ENCODE measurements around the gene DRGX. TPM values are rescaled to one million over a fixed set of nuclear protein-coding genes. Genes with fewer than 3 reads are reported as not detected.

Gene DRGX
- total RNA-seq, 5 donors from 2014 or later (not counting 1 experiment from before 2014, with no cell fraction given): not detected

GRCh38 chr10:49400365-49400764, 4.5 kb upstream of the DRGX start:
- H3K4me3 ChIP-seq (ENCODE audit: control insufficient read depth in 1 of 2, extremely low read depth in 1 of 2, low read length in 1 of 2): no peak overlapping the region
- Mint-ChIP-seq H3K27me3 (peaks cover 71% of the 10 kb centered on the region in 2 donors), H3K4me1 (peaks cover 9 to 19% (median 16%) of the 10 kb centered on the region in 3 donors), H3K36me3 (no peaks in the 10 kb centered on the region), H3K27ac (no peak overlapping the region), H3K9me3 (no peaks in the 10 kb centered on the region), H3K4me3 (no peak overlapping the region)
- H3K27ac ChIP-seq (ENCODE audit: low read length): no peak overlapping the region
- H3K4me1 ChIP-seq (ENCODE audit: control insufficient read depth in 1 of 2, extremely low read depth in 1 of 2, insufficient read depth in 2 of 2, low read length in 2 of 2): peaks cover 0 to 20% of the 10 kb centered on the region in 2 experiments
- H3K36me3 ChIP-seq (ENCODE audit: control insufficient read depth in 2 of 2, extremely low read depth in 1 of 2, insufficient read depth in 1 of 2, low read length in 1 of 2): no peaks in the 10 kb centered on the region
- ChIA-PET POLR2A (no interaction called here), CTCF (interaction anchor here in 1 of 2 donors (0.7 kb wide), 1 partner anchor 522 kb away, joined by 6 read pairs; no protein-coding TSS in a partner anchor)
- no peaks in the 10 kb centered on the region for H3K9me3 ChIP-seq
- no peak for DNase-seq
- no peak for ATAC-seq (replicated peaks in 1 of 4)
- peaks cover 19 to 59% of the 10 kb centered on the region in 2 experiments for H3K27me3 ChIP-seq (replicated peaks in 1 of 2; ENCODE audit: control insufficient read depth in 2 of 2, extremely low read depth in 1 of 2, insufficient read depth in 2 of 2, low read length in 1 of 2)
- WGBS (ENCODE audit: insufficient coverage): 43% methylated on average over 1 of the region's 2 CpGs

GRCh38 chr10:49398986-49399385, 3.1 kb upstream of the DRGX start:
- Histone ChIP-seq H3K4me1 (ENCODE audit: control insufficient read depth in 1 of 2, extremely low read depth in 1 of 2, insufficient read depth in 2 of 2, low read length in 2 of 2) (peaks cover 0 to 21% of the 10 kb centered on the region in 2 experiments), H3K36me3 (ENCODE audit: control insufficient read depth in 2 of 2, extremely low read depth in 1 of 2, insufficient read depth in 1 of 2, low read length in 1 of 2) (no peaks in the 10 kb centered on the region), H3K4me3 (ENCODE audit: control insufficient read depth in 1 of 2, extremely low read depth in 1 of 2, low read length in 1 of 2) (no peak overlapping the region), H3K9me3 (no peaks in the 10 kb centered on the region), H3K27ac (ENCODE audit: low read length) (no peak overlapping the region), H3K27me3 (replicated peaks in 1 of 2; ENCODE audit: control insufficient read depth in 2 of 2, extremely low read depth in 1 of 2, insufficient read depth in 2 of 2, low read length in 1 of 2) (peaks cover 20 to 59% of the 10 kb centered on the region in 2 experiments)
- no peaks in the 10 kb centered on the region for H3K36me3 Mint-ChIP-seq
- no peak overlapping the region for H3K27ac Mint-ChIP-seq
- no CpG with 5 or more reads among the region's 9 CpGs for WGBS (ENCODE audit: insufficient coverage)
- H3K4me1 Mint-ChIP-seq: peaks cover 9 to 22% (median 16%) of the 10 kb centered on the region in 3 donors
- peak overlapping the region in 1 of 3 donors; percentile 47 for H3K4me3 Mint-ChIP-seq
- H3K27me3 Mint-ChIP-seq: peaks cover 68 to 70% of the 10 kb centered on the region in 2 donors
- H3K9me3 Mint-ChIP-seq: no peaks in the 10 kb centered on the region
- ATAC-seq (replicated peaks in 1 of 4): no peak
- ChIA-PET CTCF (no interaction called here), POLR2A (no interaction called here)
- DNase-seq: no peak

GRCh38 chr10:49398000-49398861, 2.3 kb upstream of the DRGX start:
- WGBS (ENCODE audit: insufficient coverage): 2% methylated on average over 54 of the region's 72 CpGs
- Histone ChIP-seq H3K4me3 (ENCODE audit: control insufficient read depth in 1 of 2, extremely low read depth in 1 of 2, low read length in 1 of 2) (no peak overlapping the region), H3K36me3 (ENCODE audit: control insufficient read depth in 2 of 2, extremely low read depth in 1 of 2, insufficient read depth in 1 of 2, low read length in 1 of 2) (no peaks in the 10 kb centered on the region), H3K4me1 (ENCODE audit: control insufficient read depth in 1 of 2, extremely low read depth in 1 of 2, insufficient read depth in 2 of 2, low read length in 2 of 2) (peaks cover 0 to 21% of the 10 kb centered on the region in 2 experiments), H3K27ac (ENCODE audit: low read length) (no peak overlapping the region), H3K27me3 (replicated peaks in 1 of 2; ENCODE audit: control insufficient read depth in 2 of 2, extremely low read depth in 1 of 2, insufficient read depth in 2 of 2, low read length in 1 of 2) (peaks cover 25 to 62% of the 10 kb centered on the region in 2 experiments), H3K9me3 (no peaks in the 10 kb centered on the region)
- Mint-ChIP-seq H3K36me3 (no peaks in the 10 kb centered on the region), H3K27me3 (peaks cover 70% of the 10 kb centered on the region in 2 donors), H3K4me3 (peak overlapping the region in 1 of 3 donors; percentile 47), H3K4me1 (peaks cover 9 to 22% (median 16%) of the 10 kb centered on the region in 3 donors), H3K9me3 (no peaks in the 10 kb centered on the region), H3K27ac (no peak overlapping the region)
- peak in 28 of 35 experiments; percentile 5 to 64 (median 41) for DNase-seq
- ChIA-PET CTCF (no interaction called here), POLR2A (no interaction called here)
- ATAC-seq (replicated peaks in 1 of 4): peak; percentile 72 to 85 (median 79)

- Mint-ChIP-seq H3K27ac (no peak overlapping the region), H3K4me3 (peak overlapping the region in 1 of 3 donors; percentile 30), H3K27me3 (peaks cover 68 to 70% of the 10 kb centered on the region in 2 donors), H3K9me3 (no peaks in the 10 kb centered on the region), H3K36me3 (no peaks in the 10 kb centered on the region), H3K4me1 (peaks cover 9 to 22% (median 16%) of the 10 kb centered on the region in 3 donors)
- Histone ChIP-seq H3K4me3 (ENCODE audit: control insufficient read depth in 1 of 2, extremely low read depth in 1 of 2, low read length in 1 of 2) (peak overlapping the region in 1 of 2 donors; percentile 18), H3K27me3 (replicated peaks in 1 of 2; ENCODE audit: control insufficient read depth in 2 of 2, extremely low read depth in 1 of 2, insufficient read depth in 2 of 2, low read length in 1 of 2) (peaks cover 25 to 58% of the 10 kb centered on the region in 2 experiments), H3K4me1 (ENCODE audit: control insufficient read depth in 1 of 2, extremely low read depth in 1 of 2, insufficient read depth in 2 of 2, low read length in 2 of 2) (peaks cover 0 to 21% of the 10 kb centered on the region in 2 experiments), H3K9me3 (no peaks in the 10 kb centered on the region), H3K27ac (ENCODE audit: low read length) (no peak overlapping the region), H3K36me3 (ENCODE audit: control insufficient read depth in 2 of 2, extremely low read depth in 1 of 2, insufficient read depth in 1 of 2, low read length in 1 of 2) (no peaks in the 10 kb centered on the region)
- CTCF ChIA-PET: no interaction called here
- ATAC-seq (replicated peaks in 1 of 4): peak in 2 of 4 experiments; percentile 20 to 34
- POLR2A ChIA-PET: no interaction called here
- no peak for DNase-seq
- 11% methylated on average over 60 of the region's 61 CpGs for WGBS (ENCODE audit: insufficient coverage)
Measured at GRCh38 chr10:49397036-49397999, 1.4 kb upstream of the DRGX start.

- no peak overlapping the region for H3K27ac Mint-ChIP-seq
- H3K36me3 ChIP-seq (ENCODE audit: control insufficient read depth in 2 of 2, extremely low read depth in 1 of 2, insufficient read depth in 1 of 2, low read length in 1 of 2): no peaks in the 10 kb centered on the region
- no peaks in the 10 kb centered on the region for H3K9me3 ChIP-seq
- DNase-seq: no peak
- peaks cover 27 to 60% of the 10 kb centered on the region in 2 experiments for H3K27me3 ChIP-seq (replicated peaks in 1 of 2; ENCODE audit: control insufficient read depth in 2 of 2, extremely low read depth in 1 of 2, insufficient read depth in 2 of 2, low read length in 1 of 2)
- 13% methylated on average over 4 of the region's 8 CpGs for WGBS (ENCODE audit: insufficient coverage)
- H3K4me3 Mint-ChIP-seq: peak overlapping the region in 1 of 3 donors; percentile 30
- no peaks in the 10 kb centered on the region for H3K9me3 Mint-ChIP-seq
- H3K4me3 ChIP-seq (ENCODE audit: control insufficient read depth in 1 of 2, extremely low read depth in 1 of 2, low read length in 1 of 2): no peak overlapping the region
- H3K4me1 ChIP-seq (ENCODE audit: control insufficient read depth in 1 of 2, extremely low read depth in 1 of 2, insufficient read depth in 2 of 2, low read length in 2 of 2): peaks cover 0 to 21% of the 10 kb centered on the region in 2 experiments
- H3K27me3 Mint-ChIP-seq: peaks cover 69 to 77% of the 10 kb centered on the region in 2 donors
- no peak for ATAC-seq (replicated peaks in 1 of 4)
- H3K4me1 Mint-ChIP-seq: peaks cover 9 to 22% (median 16%) of the 10 kb centered on the region in 3 donors
- ChIA-PET POLR2A (no interaction called here), CTCF (no interaction called here)
- H3K27ac ChIP-seq (ENCODE audit: low read length): no peak overlapping the region
- no peaks in the 10 kb centered on the region for H3K36me3 Mint-ChIP-seq
Measured at GRCh38 chr10:49396666-49396999, 744 bp upstream of the DRGX start.

Data from T-cell (primary cell).